AG08395 (cell line): ENCODE data around the gene DHRS2.

ENCODE experiments used
- DNase-seq: peaks from one replicate; pipeline ENCODE4 v3.0.0; 2012; ENCODE audit warnings: mixed read lengths, low spot score

Gene DHRS2

GRCh38 chr14:23612802-23613201, 23.4 kb upstream of the DHRS2 start:
- DNase-seq: no peak

GRCh38 chr14:23613242-23614070, 22.7 kb upstream of the DHRS2 start:
- no peak for DNase-seq

DNA sequence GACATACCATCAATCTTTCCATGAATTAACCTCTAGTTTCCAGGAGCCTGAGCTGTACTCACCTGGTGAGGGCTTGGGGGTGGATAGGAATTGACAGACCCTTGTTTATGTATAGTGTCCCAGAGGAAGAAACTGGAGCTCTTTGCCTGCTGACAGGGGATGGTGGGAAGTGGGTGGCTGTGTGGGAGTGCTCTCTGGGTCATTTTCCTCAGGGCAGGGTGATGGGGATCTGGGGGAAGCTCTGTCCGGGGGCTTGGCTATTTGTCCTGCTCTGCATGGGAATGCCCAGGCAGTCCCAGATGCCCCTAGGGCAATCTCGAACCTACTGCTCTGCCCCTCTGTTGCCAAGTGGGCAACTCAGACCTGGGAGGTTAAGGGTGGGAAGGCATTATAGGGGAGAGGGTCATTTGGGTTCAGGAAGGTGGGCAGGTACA, 21.8 kb upstream of the DHRS2 start:
- DNase-seq: no peak

- DNase-seq: no peak
These were observed 20.3 kb upstream of the DHRS2 start for GRCh38 chr14:23615856-23616255.

- DNase-seq: no peak
These were observed 18.6 kb upstream of the DHRS2 start for GRCh38 chr14:23617539-23617938.

GRCh38 chr14:23618415-23618988, 17.7 kb upstream of the DHRS2 start:
- no peak for DNase-seq

GRCh38 chr14:23620177-23620702, 15.9 kb upstream of the DHRS2 start:
- DNase-seq: no peak

DNA sequence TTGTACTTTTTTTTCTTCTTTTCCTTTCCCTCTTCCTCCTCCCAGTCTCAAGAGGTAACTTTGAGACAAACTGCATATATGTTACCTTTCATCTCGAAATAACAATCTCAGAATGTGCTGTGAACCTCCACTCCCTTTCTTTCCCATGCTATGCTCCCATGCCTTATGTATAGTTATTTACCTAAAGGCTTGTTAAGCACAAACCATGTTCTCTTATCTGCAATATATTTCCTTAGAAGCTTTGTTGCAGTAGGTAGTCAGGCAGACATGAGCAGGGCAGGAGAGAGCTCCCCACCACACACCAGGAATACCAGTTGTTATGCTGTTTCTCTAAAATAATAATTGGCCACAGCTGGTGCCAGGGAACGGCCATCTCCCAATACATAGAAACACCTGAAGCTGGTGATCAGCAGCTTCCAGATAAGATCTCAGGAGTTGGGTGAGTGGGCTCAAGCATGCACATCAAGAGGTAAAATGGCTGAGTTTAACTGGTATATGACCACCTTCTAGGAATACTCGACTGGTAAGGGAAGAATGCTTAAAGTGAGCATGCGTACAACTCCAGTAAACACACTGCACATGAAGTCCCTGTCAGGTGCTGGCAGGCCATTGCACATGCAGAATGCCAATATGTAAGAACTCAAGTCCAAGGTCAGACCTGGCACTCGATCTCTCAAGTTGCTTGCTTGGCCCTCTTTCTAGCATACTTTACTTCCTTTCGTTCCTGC, 14.8 kb upstream of the DHRS2 start:
- DNase-seq: no peak

DNA sequence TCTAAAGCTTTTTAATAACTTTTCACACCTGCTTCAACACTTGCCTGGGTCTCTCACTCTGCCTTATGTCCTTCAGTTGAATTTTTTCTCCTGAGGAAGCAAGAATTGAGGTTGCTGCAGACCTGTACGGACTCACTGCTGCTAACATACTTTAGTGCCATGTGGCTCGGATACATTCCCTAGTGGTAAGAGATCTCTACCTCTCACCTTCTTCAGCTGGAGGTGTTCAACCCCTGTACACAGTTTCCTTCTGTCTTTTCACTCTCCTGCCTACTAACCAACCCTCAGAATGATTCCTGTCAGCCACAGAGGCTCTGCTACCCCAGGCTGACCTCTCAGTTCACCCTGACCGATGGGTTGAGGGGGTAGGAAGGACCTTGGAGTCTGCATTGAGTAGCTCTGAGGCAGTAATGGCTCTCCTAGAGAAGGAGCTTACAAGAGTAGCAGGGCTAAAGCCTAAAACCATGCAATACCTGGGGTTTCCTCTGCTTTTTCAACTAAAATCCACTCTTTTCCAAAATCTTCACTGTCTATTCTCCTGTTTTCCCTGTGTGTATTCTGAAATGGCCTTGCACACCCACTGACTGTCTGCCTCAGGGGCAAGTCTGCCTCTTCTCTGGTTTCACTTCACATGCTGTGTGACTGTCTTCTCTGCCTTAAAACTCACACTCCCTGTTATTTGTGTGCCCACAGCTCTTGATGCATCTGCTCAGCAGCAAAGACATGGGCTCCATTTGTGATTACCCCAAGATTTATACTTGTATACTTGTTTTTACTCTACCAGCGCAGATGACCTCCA, 14.0 kb upstream of the DHRS2 start:
- no peak for DNase-seq

- DNase-seq: no peak
These were observed 13.2 kb upstream of the DHRS2 start for GRCh38 chr14:23622990-23623389.

GRCh38 chr14:23623962-23624361, 12.2 kb upstream of the DHRS2 start:
- DNase-seq: no peak

DNA sequence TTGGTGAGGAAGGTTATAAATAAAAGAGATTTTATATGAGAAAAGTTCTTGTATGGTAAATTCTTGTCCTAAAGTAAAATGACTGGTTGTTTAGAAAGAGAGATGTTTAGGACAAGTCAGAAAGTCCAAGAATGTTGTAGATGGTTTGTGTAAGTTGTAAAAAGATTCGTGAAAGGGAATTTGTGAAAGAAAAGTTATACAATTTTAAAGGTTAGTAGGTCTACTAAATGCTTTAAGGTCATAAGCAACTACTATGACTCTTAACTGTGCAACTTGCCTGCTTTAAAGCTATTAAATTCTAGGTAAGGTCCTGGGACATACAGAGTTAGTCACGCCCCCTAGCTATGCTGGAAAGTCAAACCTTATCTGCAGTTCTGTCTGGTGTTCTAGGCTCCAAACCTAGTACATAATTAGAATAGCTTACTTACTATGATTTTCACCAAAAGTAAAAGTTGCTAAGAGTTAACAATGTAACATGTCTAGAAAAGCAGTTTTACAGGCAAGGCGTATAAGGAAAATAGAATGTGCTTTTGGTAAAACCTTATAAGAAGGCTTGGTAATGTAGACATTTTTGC, 11.2 kb upstream of the DHRS2 start:
- no peak for DNase-seq

DNA sequence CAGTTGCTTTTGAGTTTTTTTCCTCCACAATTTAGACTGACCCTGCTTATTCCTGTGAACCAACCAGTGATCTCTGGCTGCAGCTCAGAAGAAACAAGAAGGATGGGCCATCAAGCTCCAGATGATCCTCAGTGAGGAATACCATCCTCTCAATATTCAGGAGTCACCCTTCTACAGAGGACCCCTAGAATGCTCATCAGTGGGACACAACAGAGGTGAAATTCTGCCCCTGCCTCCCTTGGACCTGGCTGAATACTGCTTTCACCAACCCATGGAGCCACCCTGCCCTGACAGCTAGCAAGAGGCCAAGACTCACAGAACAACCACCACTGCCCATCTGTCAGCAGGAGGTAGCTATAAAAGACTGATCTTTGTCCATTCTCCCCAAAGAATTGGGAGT, 9.2 kb upstream of the DHRS2 start:
- no peak for DNase-seq

DNA sequence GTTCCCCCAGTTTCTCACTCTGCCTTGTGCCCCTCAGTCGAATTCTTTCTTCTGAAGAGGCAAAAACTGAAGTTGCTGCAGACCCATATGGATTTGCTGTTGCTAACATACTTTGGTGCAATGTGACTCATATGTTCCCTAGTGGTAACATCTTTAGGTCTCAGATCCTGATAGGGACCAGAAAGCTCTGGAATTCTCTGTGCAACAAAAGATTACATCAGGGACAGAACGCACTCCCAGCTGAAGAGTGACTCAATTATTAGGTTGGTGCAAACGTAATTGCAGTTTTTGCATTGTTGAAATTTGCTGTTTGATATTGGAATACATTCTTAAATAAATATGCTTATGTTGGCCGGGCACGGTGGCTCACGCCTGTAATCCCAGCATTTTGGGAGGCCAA, 8.2 kb upstream of the DHRS2 start:
- DNase-seq: no peak

DNA sequence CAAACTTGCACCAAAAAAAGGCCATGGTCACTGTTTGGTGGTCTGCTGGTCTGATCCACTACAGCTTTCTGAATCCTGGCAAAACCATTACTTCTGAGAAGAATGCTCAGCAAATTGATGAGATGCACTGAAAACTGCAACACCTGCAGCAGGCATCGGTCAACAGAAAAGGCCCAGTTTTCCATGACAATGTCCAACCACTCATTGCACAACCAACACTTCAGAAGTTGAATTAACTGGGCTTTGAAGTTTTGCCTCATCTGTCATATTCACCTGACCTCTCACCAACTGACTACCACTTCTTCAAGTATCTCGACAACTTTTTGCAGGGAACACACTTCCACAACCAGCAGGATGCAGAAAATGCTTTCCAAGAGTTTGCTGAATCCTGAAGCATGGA, 7.0 kb upstream of the DHRS2 start:
- DNase-seq: no peak

GRCh38 chr14:23629832-23630396, 6.2 kb upstream of the DHRS2 start:
- no peak for DNase-seq

DNA sequence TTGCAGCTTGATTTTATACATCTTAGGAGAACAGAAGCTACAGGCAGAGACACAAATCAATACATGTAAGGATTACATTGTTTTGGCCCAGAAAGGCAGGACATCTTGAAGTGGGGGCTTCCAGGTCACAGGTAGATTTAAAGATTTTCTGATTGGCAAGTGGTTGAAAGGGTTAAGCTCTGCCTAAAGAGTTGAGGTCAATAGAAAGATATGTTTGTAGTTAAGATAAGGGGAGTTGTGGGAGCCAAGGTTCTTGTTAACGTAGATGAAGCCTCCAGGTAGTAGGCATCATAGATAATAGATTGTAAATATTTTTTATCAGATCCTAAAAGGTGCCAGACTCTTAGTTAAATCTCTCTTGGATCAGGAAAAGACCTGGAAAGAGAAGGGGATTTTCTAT, 5.5 kb upstream of the DHRS2 start:
- DNase-seq: no peak

GRCh38 chr14:23631234-23631633, 4.9 kb upstream of the DHRS2 start:
- no peak for DNase-seq

DNA sequence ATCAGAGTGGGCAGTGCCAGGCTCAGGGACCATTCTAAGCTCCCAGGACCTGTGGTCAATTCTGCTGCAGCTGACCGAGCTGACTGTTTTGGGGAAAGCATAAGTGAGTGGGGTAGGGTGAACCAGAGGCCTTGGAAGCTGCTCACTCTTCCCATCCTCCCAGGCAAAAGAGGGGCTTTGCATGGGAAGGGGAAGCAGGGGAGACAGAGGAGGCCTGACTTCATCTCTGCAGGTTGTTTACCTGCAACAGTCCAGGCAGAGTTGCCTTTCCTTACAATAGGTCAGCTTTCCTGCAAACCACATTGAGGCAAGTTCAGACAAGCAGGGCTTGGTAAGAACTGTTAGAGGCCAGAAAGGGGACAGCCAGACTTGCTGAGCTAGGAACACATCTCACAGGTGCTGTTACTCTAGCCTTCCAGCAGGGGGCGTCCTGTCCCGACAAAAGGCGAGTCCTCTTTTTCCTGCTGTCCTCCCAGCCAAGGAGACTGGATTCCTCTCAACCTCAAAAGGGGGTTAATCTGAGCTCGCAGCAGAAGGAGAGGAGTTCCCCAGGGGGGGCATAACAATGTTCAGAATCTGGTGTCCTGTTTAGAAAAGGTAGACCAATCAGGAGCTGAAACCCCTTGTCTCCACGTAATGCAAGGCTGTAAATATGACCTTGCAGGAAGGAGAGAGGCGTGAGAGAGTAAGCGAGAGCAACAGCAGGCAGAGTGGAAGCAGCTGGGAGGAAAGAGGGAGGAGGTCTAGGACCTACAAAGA, 4.3 kb upstream of the DHRS2 start:
- DNase-seq: peak; percentile 86

- DNase-seq: no peak
These were observed 3.6 kb upstream of the DHRS2 start for GRCh38 chr14:23632461-23633159.
